ENCODE measurements around the gene ZNF672.
"Not testable (repeated sequence)": the region's sequence is repeated elsewhere in the genome, so short reads cannot be mapped to it uniquely, and the experiment has no call there.

The ZNF672 gene
- total RNA-seq = 32.3 to 47.3 (median 38.2) reads per million in 9 experiments

- H3K4me1 Mint-ChIP-seq (ENCODE audit: low read depth in 2 of 2) = peaks cover 16 to 21% of the 10 kb centered on the region in 2 donors
- H3K27me3 Mint-ChIP-seq = peaks cover 5 to 7% of the 10 kb centered on the region in 2 donors
- peak; percentile 90 to 92 (median 91) for DNase-seq
- H3K36me3 Mint-ChIP-seq (ENCODE audit: insufficient read depth) = peaks cover 7% of the 10 kb centered on the region
- ATAC-seq (replicated peaks) = peak; percentile 80
- H3K9me3 Mint-ChIP-seq = no peaks in the 10 kb centered on the region
- H3K4me3 Mint-ChIP-seq = no peak within 1 kb of the TSS
- no peak within 1 kb of the TSS for H3K27ac Mint-ChIP-seq
These were observed at the start of gene ZNF672 for GRCh38 chr1:248837781-248838356. TSS of gene ZNF672 (plus strand) at chr1:248838224. CDS start at chr1:248847275, 9,051 bp downstream.

- Mint-ChIP-seq H3K4me3 (no peak overlapping the region), H3K36me3 (ENCODE audit: insufficient read depth) (no peaks in the 10 kb centered on the region), H3K9me3 (no peaks in the 10 kb centered on the region), H3K27me3 (peaks cover 28 to 39% of the 10 kb centered on the region in 2 donors), H3K27ac (no peak overlapping the region), H3K4me1 (ENCODE audit: low read depth in 2 of 2) (no peaks in the 10 kb centered on the region)
- ATAC-seq (replicated peaks) (no peak), DNase-seq (no peak)
These were observed 49.7 kb upstream of the ZNF672 start for GRCh38 chr1:248788327-248788726.

GRCh38 chr1:248789337-248789736, 48.7 kb upstream of the ZNF672 start:
- not testable (repeated sequence) for H3K27ac Mint-ChIP-seq; DNase-seq; ATAC-seq (replicated peaks); H3K4me3 Mint-ChIP-seq; H3K9me3 Mint-ChIP-seq; H3K4me1 Mint-ChIP-seq (ENCODE audit: low read depth in 2 of 2); H3K36me3 Mint-ChIP-seq (ENCODE audit: insufficient read depth)
- H3K27me3 Mint-ChIP-seq = peaks cover 25 to 29% of the 10 kb centered on the region in 2 donors

GRCh38 chr1:248790456-248790855, 47.6 kb upstream of the ZNF672 start:
- Mint-ChIP-seq H3K27me3 (peaks cover 25 to 26% of the 10 kb centered on the region in 2 donors), H3K4me1 (ENCODE audit: low read depth in 2 of 2) (no peaks in the 10 kb centered on the region), H3K27ac (no peak overlapping the region), H3K36me3 (ENCODE audit: insufficient read depth) (no peaks in the 10 kb centered on the region), H3K4me3 (no peak overlapping the region), H3K9me3 (peaks cover 0 to 4% of the 10 kb centered on the region in 2 donors)
- DNase-seq (no peak), ATAC-seq (replicated peaks) (no peak)

- H3K9me3 Mint-ChIP-seq = peaks cover 0 to 5% of the 10 kb centered on the region in 2 donors
- DNase-seq = no peak
- H3K27ac Mint-ChIP-seq = no peak overlapping the region
- H3K36me3 Mint-ChIP-seq (ENCODE audit: insufficient read depth) = no peaks in the 10 kb centered on the region
- H3K4me3 Mint-ChIP-seq = no peak overlapping the region
- no peak for ATAC-seq (replicated peaks)
- H3K27me3 Mint-ChIP-seq = peaks cover 20 to 21% of the 10 kb centered on the region in 2 donors
- no peaks in the 10 kb centered on the region for H3K4me1 Mint-ChIP-seq (ENCODE audit: low read depth in 2 of 2)
These were observed 47.0 kb upstream of the ZNF672 start for GRCh38 chr1:248791010-248791409.

GRCh38 chr1:248792342-248792741, 45.7 kb upstream of the ZNF672 start:
- DNase-seq = no peak
- Mint-ChIP-seq H3K27ac (no peak overlapping the region), H3K27me3 (peaks cover 15 to 18% of the 10 kb centered on the region in 2 donors), H3K9me3 (peaks cover 0 to 5% of the 10 kb centered on the region in 2 donors), H3K4me3 (no peak overlapping the region), H3K4me1 (ENCODE audit: low read depth in 2 of 2) (no peaks in the 10 kb centered on the region), H3K36me3 (ENCODE audit: insufficient read depth) (no peaks in the 10 kb centered on the region)
- ATAC-seq (replicated peaks) = no peak

GRCh38 chr1:248793592-248793991, 44.4 kb upstream of the ZNF672 start:
- no peaks in the 10 kb centered on the region for H3K4me1 Mint-ChIP-seq (ENCODE audit: low read depth in 2 of 2)

GRCh38 chr1:248794663-248795062, 43.4 kb upstream of the ZNF672 start:
- not testable (repeated sequence) for H3K27ac Mint-ChIP-seq; H3K36me3 Mint-ChIP-seq (ENCODE audit: insufficient read depth); H3K4me3 Mint-ChIP-seq; H3K4me1 Mint-ChIP-seq (ENCODE audit: low read depth in 2 of 2); DNase-seq; ATAC-seq (replicated peaks); H3K9me3 Mint-ChIP-seq
- H3K27me3 Mint-ChIP-seq = peaks cover 23 to 27% of the 10 kb centered on the region in 2 donors

More at GRCh38 chr1:248793592-248793991, 44.4 kb upstream of the ZNF672 start:
- ATAC-seq (replicated peaks) (no peak), DNase-seq (no peak)
- peaks cover 17% of the 10 kb centered on the region in 2 donors for H3K27me3 Mint-ChIP-seq
- H3K4me3 Mint-ChIP-seq = no peak overlapping the region
- peaks cover 0 to 5% of the 10 kb centered on the region in 2 donors for H3K9me3 Mint-ChIP-seq
- H3K27ac Mint-ChIP-seq = no peak overlapping the region
- H3K36me3 Mint-ChIP-seq (ENCODE audit: insufficient read depth) = no peaks in the 10 kb centered on the region

- peaks cover 48 to 52% of the 10 kb centered on the region in 2 donors for H3K27me3 Mint-ChIP-seq
- DNase-seq (no peak), ATAC-seq (replicated peaks) (no peak)
- H3K4me1 Mint-ChIP-seq (ENCODE audit: low read depth in 2 of 2) = no peaks in the 10 kb centered on the region
- peaks cover 0 to 5% of the 10 kb centered on the region in 2 donors for H3K9me3 Mint-ChIP-seq
- no peak overlapping the region for H3K27ac Mint-ChIP-seq
- H3K36me3 Mint-ChIP-seq (ENCODE audit: insufficient read depth) = no peaks in the 10 kb centered on the region
- no peak overlapping the region for H3K4me3 Mint-ChIP-seq
These were observed 39.2 kb upstream of the ZNF672 start for GRCh38 chr1:248798791-248799190.

GRCh38 chr1:248800459-248800858, 37.6 kb upstream of the ZNF672 start:
- peaks cover 6 to 10% of the 10 kb centered on the region in 2 donors for H3K4me1 Mint-ChIP-seq (ENCODE audit: low read depth in 2 of 2)
- H3K9me3 Mint-ChIP-seq = peaks cover 0 to 2% of the 10 kb centered on the region in 2 donors
- no peaks in the 10 kb centered on the region for H3K36me3 Mint-ChIP-seq (ENCODE audit: insufficient read depth)
- no peak overlapping the region for H3K27ac Mint-ChIP-seq
- peaks cover 51 to 60% of the 10 kb centered on the region in 2 donors for H3K27me3 Mint-ChIP-seq
- no peak for DNase-seq
- H3K4me3 Mint-ChIP-seq = no peak overlapping the region
- ATAC-seq (replicated peaks) = no peak

GRCh38 chr1:248802454-248802853, 35.6 kb upstream of the ZNF672 start:
- H3K27me3 Mint-ChIP-seq = peaks cover 46 to 57% of the 10 kb centered on the region in 2 donors
- H3K4me3 Mint-ChIP-seq = no peak overlapping the region
- DNase-seq (no peak), ATAC-seq (replicated peaks) (no peak)
- H3K36me3 Mint-ChIP-seq (ENCODE audit: insufficient read depth) = no peaks in the 10 kb centered on the region
- H3K9me3 Mint-ChIP-seq = no peaks in the 10 kb centered on the region
- H3K4me1 Mint-ChIP-seq (ENCODE audit: low read depth in 2 of 2) = peaks cover 7 to 10% of the 10 kb centered on the region in 2 donors
- H3K27ac Mint-ChIP-seq = no peak overlapping the region

- H3K4me1 Mint-ChIP-seq (ENCODE audit: low read depth in 2 of 2); ATAC-seq (replicated peaks); H3K9me3 Mint-ChIP-seq; H3K27ac Mint-ChIP-seq; H3K36me3 Mint-ChIP-seq (ENCODE audit: insufficient read depth); H3K4me3 Mint-ChIP-seq; DNase-seq: not testable (repeated sequence)
- peaks cover 39 to 47% of the 10 kb centered on the region in 2 donors for H3K27me3 Mint-ChIP-seq
These were observed 34.5 kb upstream of the ZNF672 start for GRCh38 chr1:248803501-248803900.

GRCh38 chr1:248804771-248805681, 33.0 kb upstream of the ZNF672 start:
- Mint-ChIP-seq H3K27ac (no peak overlapping the region), H3K9me3 (no peaks in the 10 kb centered on the region), H3K36me3 (ENCODE audit: insufficient read depth) (no peaks in the 10 kb centered on the region), H3K4me1 (ENCODE audit: low read depth in 2 of 2) (peaks cover 9 to 10% of the 10 kb centered on the region in 2 donors), H3K27me3 (peaks cover 28 to 35% of the 10 kb centered on the region in 2 donors), H3K4me3 (no peak overlapping the region)
- no peak for DNase-seq
- peak; percentile 62 for ATAC-seq (replicated peaks)

All from effector memory CD8-positive, alpha-beta T cell (primary cell).